ENCODE measurements around the gene SAP25. TPM values are rescaled to one million over a fixed set of nuclear protein-coding genes. Genes with fewer than 3 reads are reported as not detected.
"Not testable (repeated sequence)": the region's sequence is repeated elsewhere in the genome, so short reads cannot be mapped to it uniquely, and the experiment has no call there.

The SAP25 gene
- total RNA-seq, 3 donors from 2014 or later, result 2.8 to 4.3 (median 3.5) TPM

- H3K36me3 ChIP-seq (ENCODE audit: low read depth), result no peaks in the 10 kb centered on the region
- DNase-seq (peak in 1 of 3 donors; percentile 66), ATAC-seq (peak; percentile 85)
- intact Hi-C loops (cut with DNase I, micrococcal nuclease), result no loop called here
- no peak for TF ChIP-seq CTCF (IDR thresholded peaks at IDR 0.05)
- no peaks in the 10 kb centered on the region for H3K9me3 ChIP-seq
- H3K4me3 ChIP-seq, result no peak overlapping the region
- peaks cover 51% of the 10 kb centered on the region for H3K4me1 ChIP-seq (ENCODE audit: low read depth)
Measured at GRCh38 chr7:100546129-100546925, 27.4 kb downstream of the SAP25 start.

- no peak overlapping the region for H3K4me3 ChIP-seq
- intact Hi-C loops (cut with DNase I, micrococcal nuclease), result no loop called here
- peaks cover 58% of the 10 kb centered on the region for H3K4me1 ChIP-seq (ENCODE audit: low read depth)
- peak; percentile 57 for ATAC-seq
- no peaks in the 10 kb centered on the region for H3K9me3 ChIP-seq
- no peak for TF ChIP-seq CTCF (IDR thresholded peaks at IDR 0.05)
- H3K36me3 ChIP-seq (ENCODE audit: low read depth), result no peaks in the 10 kb centered on the region
- DNase-seq, result peak in 1 of 3 donors; percentile 39
Measured at GRCh38 chr7:100545360-100546128, 28.2 kb downstream of the SAP25 start.

GRCh38 chr7:100544967-100545359 lies 28.7 kb downstream of the SAP25 start:
- DNase-seq, result peak in 1 of 3 donors; percentile 23
- H3K4me1 ChIP-seq (ENCODE audit: low read depth), result peaks cover 62% of the 10 kb centered on the region

GRCh38 chr7:100544386-100544785 lies 29.3 kb downstream of the SAP25 start:
- ATAC-seq (no peak), DNase-seq (peak in 2 of 3 donors; percentile 4 to 23)
- no peak for TF ChIP-seq CTCF (IDR thresholded peaks at IDR 0.05)
- Histone ChIP-seq H3K4me1 (ENCODE audit: low read depth) (peaks cover 62% of the 10 kb centered on the region), H3K36me3 (ENCODE audit: low read depth) (no peaks in the 10 kb centered on the region), H3K4me3 (no peak overlapping the region), H3K9me3 (no peaks in the 10 kb centered on the region)
- intact Hi-C loops (cut with DNase I, micrococcal nuclease), result no loop called here

More at GRCh38 chr7:100544967-100545359, 28.7 kb downstream of the SAP25 start:
- no peak for TF ChIP-seq CTCF (IDR thresholded peaks at IDR 0.05)
- H3K4me3 ChIP-seq, result no peak overlapping the region
- intact Hi-C loops (cut with DNase I, micrococcal nuclease), result no loop called here
- H3K36me3 ChIP-seq (ENCODE audit: low read depth), result no peaks in the 10 kb centered on the region
- H3K9me3 ChIP-seq, result no peaks in the 10 kb centered on the region
- ATAC-seq, result no peak

- TF ChIP-seq CTCF (IDR thresholded peaks at IDR 0.05), result no peak
- peaks cover 64% of the 10 kb centered on the region for H3K4me1 ChIP-seq (ENCODE audit: low read depth)
Measured at GRCh38 chr7:100543586-100543985, 30.1 kb downstream of the SAP25 start.

GRCh38 chr7:100541309-100541708 lies 32.4 kb downstream of the SAP25 start:
- DNase-seq; H3K4me3 ChIP-seq; ATAC-seq; H3K36me3 ChIP-seq (ENCODE audit: low read depth); H3K9me3 ChIP-seq; intact Hi-C loops (cut with DNase I, micrococcal nuclease): not testable (repeated sequence)
- H3K4me1 ChIP-seq (ENCODE audit: low read depth), result peaks cover 50% of the 10 kb centered on the region

More at GRCh38 chr7:100543586-100543985, 30.1 kb downstream of the SAP25 start:
- intact Hi-C loops (cut with DNase I, micrococcal nuclease), result no loop called here
- DNase-seq (no peak), ATAC-seq (no peak)
- H3K36me3 ChIP-seq (ENCODE audit: low read depth), result no peaks in the 10 kb centered on the region
- no peaks in the 10 kb centered on the region for H3K9me3 ChIP-seq
- H3K4me3 ChIP-seq, result no peak overlapping the region
